HG03039 (cell line): Measurements from ENCODE around the gene SPC25.
"Not testable (repeated sequence)": the region's sequence is repeated elsewhere in the genome, so short reads cannot be mapped to it uniquely, and the experiment has no call there.

Source experiments
- ATAC-seq: cut with Tn5 transposase; IDR thresholded peaks from one replicate; pipeline ENCODE4 v1.9.1; 2021; ENCODE audit warnings: mild to moderate bottlenecking, moderate library complexity; ENCODE audit not compliant: unreplicated experiment

The SPC25 gene

GRCh38 chr2:168904358-168904757 is 14.1 kb upstream of the SPC25 start:
- no peak for ATAC-seq

- no peak for ATAC-seq
These were observed 13.7 kb upstream of the SPC25 start for GRCh38 chr2:168903888-168904287.

GRCh38 chr2:168901003-168901402 is 10.8 kb upstream of the SPC25 start, which contains the start of gene G6PC2:
TSS of gene G6PC2 (plus strand) at chr2:168901291. CDS start at chr2:168901332, 41 bp downstream.
- no peak for ATAC-seq

GRCh38 chr2:168897449-168897848 is 7.2 kb upstream of the SPC25 start:
- ATAC-seq, result no peak

- no peak for ATAC-seq
These were observed 6.6 kb upstream of the SPC25 start for GRCh38 chr2:168896783-168897182.

- no peak for ATAC-seq
These were observed 5.5 kb upstream of the SPC25 start for GRCh38 chr2:168895771-168896170.

GRCh38 chr2:168894720-168895119 is 4.5 kb upstream of the SPC25 start:
- no peak for ATAC-seq

- no peak for ATAC-seq
These were observed 3.9 kb upstream of the SPC25 start for GRCh38 chr2:168894101-168894500.

- no peak for ATAC-seq
These were observed 2.1 kb upstream of the SPC25 start for GRCh38 chr2:168892327-168892726.

GRCh38 chr2:168889635-168890005 is 610 bp downstream of the SPC25 start:
- peak; percentile 1 for ATAC-seq

- ATAC-seq, result no peak
These were observed 5.3 kb downstream of the SPC25 start for GRCh38 chr2:168884975-168885374.

GRCh38 chr2:168882163-168882562 is 8.1 kb downstream of the SPC25 start:
- not testable (repeated sequence) for ATAC-seq

- no peak for ATAC-seq
These were observed 15.7 kb downstream of the SPC25 start for GRCh38 chr2:168874368-168875054.

GRCh38 chr2:168870824-168871223 is 19.4 kb downstream of the SPC25 start:
- ATAC-seq, result not testable (repeated sequence)

GRCh38 chr2:168870369-168870768 is 19.9 kb downstream of the SPC25 start:
- not testable (repeated sequence) for ATAC-seq

- not testable (repeated sequence) for ATAC-seq
These were observed 23.1 kb downstream of the SPC25 start for GRCh38 chr2:168867164-168867563.

GRCh38 chr2:168858146-168858545 is 32.1 kb downstream of the SPC25 start:
- ATAC-seq, result no peak

- no peak for ATAC-seq
These were observed 34.6 kb downstream of the SPC25 start for GRCh38 chr2:168855601-168856000.

- ATAC-seq, result no peak
These were observed 35.6 kb downstream of the SPC25 start for GRCh38 chr2:168854651-168855050.

- ATAC-seq, result no peak
These were observed 36.8 kb downstream of the SPC25 start for GRCh38 chr2:168853471-168853870.

- no peak for ATAC-seq
These were observed 37.7 kb downstream of the SPC25 start for GRCh38 chr2:168852481-168852880.

- ATAC-seq, result no peak
These were observed 38.4 kb downstream of the SPC25 start for GRCh38 chr2:168851674-168852320.

- no peak for ATAC-seq
These were observed 39.4 kb downstream of the SPC25 start for GRCh38 chr2:168850846-168851245.
